H1 (cell line): ENCODE data around the gene MTF1.

Source experiments
- CBX5 ChIP-seq: fragments of 300-800, 300-1000 bp; sonication (generic); IDR thresholded peaks from 2 replicates; pipeline ENCODE4 v1.7.1; 2016; ENCODE audit warnings: antibody characterized with exemption, low read length, low read depth
- CTCF ChIP-seq, 3 experiments: IDR thresholded peaks; 1 replicate in 2 of 3; 2 replicates in 1 of 3; pipeline versions ENCODE4 v1.5.1 to v1.6.1; 2011; ENCODE audit warnings: low read length in 3 of 3, mild to moderate bottlenecking in 3 of 3, inconsistent platforms in 2 of 3, low read depth in 1 of 3, moderate library complexity in 1 of 3; ENCODE audit not compliant: insufficient read depth in 1 of 3; ENCODE audit errors: control extremely low read depth in 1 of 3
- EP300 ChIP-seq, 2 experiments: IDR thresholded peaks; 1 replicate in 1 of 2; 2 replicates in 1 of 2; pipeline ENCODE4 v1.6.1; 2011 to 2012; ENCODE audit warnings: low read depth in 2 of 2, low read length in 2 of 2, mild to moderate bottlenecking in 2 of 2, borderline replicate concordance in 1 of 2, inconsistent platforms in 1 of 2, moderate library complexity in 1 of 2
- KDM1A ChIP-seq: fragments of 200-600, 300-600 bp; sonication (generic); IDR thresholded peaks from 2 replicates; pipeline ENCODE4 v1.7.1; 2016; ENCODE audit warnings: mild to moderate bottlenecking, low read length, borderline replicate concordance
- MAX ChIP-seq: IDR thresholded peaks from 2 replicates; pipeline ENCODE4 v1.6.1; 2012; ENCODE audit warnings: inconsistent platforms
- POLR2A ChIP-seq, 2 experiments: IDR thresholded peaks; 1 replicate in 1 of 2; 2 replicates in 1 of 2; pipeline ENCODE4 v1.6.1; 2011; ENCODE audit warnings: low read depth in 2 of 2, low read length in 2 of 2, mild to moderate bottlenecking in 2 of 2; ENCODE audit errors: control extremely low read depth in 1 of 2
- RAD21 ChIP-seq, 2 experiments: IDR thresholded peaks in 1 of 2; conservative IDR thresholded peaks in 1 of 2; 2 replicates each; pipeline ENCODE4 v1.6.1; 2011; ENCODE audit warnings: low read depth in 2 of 2, low read length in 2 of 2, improper control_type of control experiment in 1 of 2, inconsistent platforms in 1 of 2, mild to moderate bottlenecking in 1 of 2, moderate library complexity in 1 of 2
- RFX5 ChIP-seq: IDR thresholded peaks from 2 replicates; pipeline ENCODE4 v1.6.1; 2011; ENCODE audit warnings: low read depth, low read length, improper control_type of control experiment, borderline replicate concordance
- SIN3A ChIP-seq, 2 experiments: IDR thresholded peaks in 1 of 2; conservative IDR thresholded peaks in 1 of 2; 2 replicates each; pipeline ENCODE4 v1.6.1; 2011 to 2012; ENCODE audit warnings: low read length in 2 of 2, improper control_type of control experiment in 1 of 2, low read depth in 1 of 2, mild to moderate bottlenecking in 1 of 2
- SRF ChIP-seq: IDR thresholded peaks from 2 replicates; pipeline ENCODE4 v1.6.1; 2011; ENCODE audit warnings: mild to moderate bottlenecking, low read depth, low read length, moderate library complexity

GRCh38 chr1:37817481-37817880 lies 41.9 kb downstream of the MTF1 start:
- TF ChIP-seq EP300 (IDR thresholded peaks at IDR 0.05; ENCODE audit: borderline replicate concordance in 1 of 2, low read depth in 2 of 2, low read length in 2 of 2) (no peak), SIN3A (conservative IDR thresholded peaks at IDR 0.05 in 1 of 2, IDR thresholded peaks at IDR 0.05 in 1 of 2; ENCODE audit: low read depth in 1 of 2, low read length in 2 of 2) (no peak), CBX5 (no peak), POLR2A (IDR thresholded peaks at IDR 0.05; ENCODE audit: control extremely low read depth in 1 of 2, low read depth in 2 of 2, low read length in 2 of 2) (no peak), MAX (no peak), SRF (no peak), KDM1A (no peak), CTCF (IDR thresholded peaks at IDR 0.05; ENCODE audit: control extremely low read depth in 1 of 3, insufficient read depth in 1 of 3, low read depth in 1 of 3, low read length in 3 of 3) (peak; percentile 8 to 36 (median 23); a peak in 3 of 4 replicates), RFX5 (no peak), RAD21 (IDR thresholded peaks at IDR 0.05 in 1 of 2, conservative IDR thresholded peaks at IDR 0.05 in 1 of 2; ENCODE audit: low read depth in 2 of 2, low read length in 2 of 2) (peak in 1 of 2 experiments; percentile 22; a peak in 2 of 4 replicates)
